Measurements from ENCODE around the gene RFC4.

GRCh38 chr3:186788482-186789370, 17.6 kb downstream of the RFC4 start:
- TF ChIP-seq CTCF (IDR thresholded peaks at IDR 0.05; ENCODE audit: low read length) (no peak), EZH2 (IDR thresholded peaks at IDR 0.05; ENCODE audit: borderline replicate concordance, low read length) (no peak)

Measured in OCI-LY1 (cell line).